IMR-90 (cell line): ENCODE data around the gene ZNF580.

Experiments
- CEBPB ChIP-seq: IDR thresholded peaks from 2 replicates; pipeline ENCODE4 v1.6.1; 2012; ENCODE audit warnings: low read depth, low read length, improper control_type of control experiment
- CHD1 ChIP-seq: IDR thresholded peaks from 2 replicates; pipeline ENCODE4 v1.6.1; 2012; ENCODE audit warnings: low read depth, low read length, improper control_type of control experiment
- CTCF ChIP-seq: conservative IDR thresholded peaks from 2 replicates; pipeline ENCODE4 v1.5.1; 2012; ENCODE audit warnings: mild to moderate bottlenecking, low read depth, low read length, improper control_type of control experiment
- FOS ChIP-seq: fragments of 150-350 bp; IDR thresholded peaks from 2 replicates; pipeline ENCODE4 v1.6.1; 2016; ENCODE audit warnings: low read depth, low read length
- MAZ ChIP-seq: IDR thresholded peaks from 2 replicates; pipeline ENCODE4 v1.6.1; 2012; ENCODE audit warnings: low read depth, mild to moderate bottlenecking, low read length, improper control_type of control experiment, moderate library complexity, borderline replicate concordance
- MXI1 ChIP-seq: IDR thresholded peaks from 2 replicates; pipeline ENCODE4 v1.6.1; 2012; ENCODE audit warnings: low read depth, mild to moderate bottlenecking, low read length, moderate library complexity, borderline replicate concordance
- POLR2A ChIP-seq: IDR thresholded peaks from 2 replicates; pipeline ENCODE4 v1.6.1; 2012; ENCODE audit warnings: mild to moderate bottlenecking, low read depth, low read length
- RAD21 ChIP-seq: IDR thresholded peaks from 2 replicates; pipeline ENCODE4 v1.6.1; 2012; ENCODE audit warnings: low read length, improper control_type of control experiment
- RCOR1 ChIP-seq: IDR thresholded peaks from 2 replicates; pipeline ENCODE4 v1.6.1; 2012; ENCODE audit warnings: mild to moderate bottlenecking, low read length, improper control_type of control experiment; ENCODE audit not compliant: insufficient replicate concordance
- RFX5 ChIP-seq: IDR thresholded peaks from 2 replicates; pipeline ENCODE4 v1.8.0; 2012; ENCODE audit warnings: low read depth, mild to moderate bottlenecking, low read length, moderate library complexity
- SMC3 ChIP-seq: fragments of 150-350 bp; IDR thresholded peaks from 2 replicates; pipeline ENCODE4 v1.6.1; 2016; ENCODE audit warnings: low read depth, mild to moderate bottlenecking, antibody characterized with exemption, low read length, moderate library complexity

- TF ChIP-seq CTCF (no peak), MAZ (no peak), SMC3 (no peak), RCOR1 (no peak), CEBPB (no peak), RFX5 (no peak), RAD21 (no peak), MXI1 (no peak), FOS (no peak), POLR2A (no peak), CHD1 (no peak)
Measured at GRCh38 chr19:55669418-55670279, 28.8 kb downstream of the ZNF580 start.
